ENCODE results near the gene LRMDA.
A peak's percentile ranks its signal among the peaks of the same experiment; 100 is the strongest.

LRMDA gene

DNA sequence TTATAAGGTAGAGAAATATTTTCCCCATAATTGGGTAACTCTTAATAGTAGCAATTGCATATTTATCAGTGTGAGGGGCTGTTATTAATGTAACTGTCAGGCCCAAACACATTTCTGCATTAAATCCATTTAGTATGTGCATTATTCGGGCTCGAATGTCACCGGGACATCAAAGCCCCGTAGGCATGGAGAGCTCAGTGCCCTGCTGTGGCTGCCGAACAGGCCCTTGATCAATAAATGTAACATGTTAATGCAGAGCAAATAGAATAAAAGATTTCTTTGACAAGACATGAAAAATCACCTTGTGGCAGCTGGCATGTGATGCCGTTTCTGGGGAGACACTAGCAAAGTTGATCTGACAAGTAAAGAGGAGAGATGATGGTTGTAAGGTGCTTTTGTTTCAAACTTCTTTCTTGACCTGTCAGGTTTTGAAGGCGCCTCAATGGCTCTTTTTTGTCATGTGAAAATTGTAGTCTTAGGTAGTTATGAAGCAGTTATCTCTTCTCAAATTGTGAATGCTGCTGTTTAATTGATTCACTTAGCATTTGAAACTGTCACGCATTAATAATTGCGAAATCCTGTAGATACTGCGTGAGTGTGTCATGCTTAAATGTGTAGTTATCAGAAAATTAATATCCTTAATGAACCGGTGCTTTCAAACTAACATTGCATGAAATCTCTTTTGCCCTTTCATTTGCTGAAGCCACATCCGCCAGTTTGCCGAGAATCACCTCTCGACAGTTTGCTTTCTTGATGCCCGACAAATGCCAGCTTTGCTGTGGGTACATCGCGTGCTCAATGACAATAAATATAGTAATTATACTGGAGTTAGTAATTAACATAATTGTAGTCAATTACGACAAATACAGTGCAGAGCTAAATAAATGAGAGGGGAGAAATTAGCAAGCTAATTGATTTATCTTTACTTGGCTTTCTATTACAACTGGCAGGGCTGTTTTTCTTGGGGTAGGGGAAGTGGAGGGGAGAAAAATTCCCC lies 19.5 kb downstream of the LRMDA start:
- TF ChIP-seq, protein P1, sequence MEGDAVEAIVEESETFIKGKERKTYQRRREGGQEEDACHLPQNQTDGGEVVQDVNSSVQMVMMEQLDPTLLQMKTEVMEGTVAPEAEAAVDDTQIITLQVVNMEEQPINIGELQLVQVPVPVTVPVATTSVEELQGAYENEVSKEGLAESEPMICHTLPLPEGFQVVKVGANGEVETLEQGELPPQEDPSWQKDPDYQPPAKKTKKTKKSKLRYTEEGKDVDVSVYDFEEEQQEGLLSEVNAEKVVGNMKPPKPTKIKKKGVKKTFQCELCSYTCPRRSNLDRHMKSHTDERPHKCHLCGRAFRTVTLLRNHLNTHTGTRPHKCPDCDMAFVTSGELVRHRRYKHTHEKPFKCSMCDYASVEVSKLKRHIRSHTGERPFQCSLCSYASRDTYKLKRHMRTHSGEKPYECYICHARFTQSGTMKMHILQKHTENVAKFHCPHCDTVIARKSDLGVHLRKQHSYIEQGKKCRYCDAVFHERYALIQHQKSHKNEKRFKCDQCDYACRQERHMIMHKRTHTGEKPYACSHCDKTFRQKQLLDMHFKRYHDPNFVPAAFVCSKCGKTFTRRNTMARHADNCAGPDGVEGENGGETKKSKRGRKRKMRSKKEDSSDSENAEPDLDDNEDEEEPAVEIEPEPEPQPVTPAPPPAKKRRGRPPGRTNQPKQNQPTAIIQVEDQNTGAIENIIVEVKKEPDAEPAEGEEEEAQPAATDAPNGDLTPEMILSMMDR (IDR thresholded peaks at IDR 0.05; ENCODE audit: unreplicated experiment in 3 of 3): no peak
- Mint-ChIP-seq H3K9me3 (peaks cover 15% of the 10 kb centered on the region), H3K4me1 (peaks cover 41% of the 10 kb centered on the region), H3K27me3 (ENCODE audit: low read depth) (peaks cover 49% of the 10 kb centered on the region), H3K4me3 (no peak overlapping the region), H3K36me3 (ENCODE audit: low read depth) (peaks cover 4% of the 10 kb centered on the region), H3K27ac (peak overlapping the region in 1 of 3 experiments; percentile 18)

DNA sequence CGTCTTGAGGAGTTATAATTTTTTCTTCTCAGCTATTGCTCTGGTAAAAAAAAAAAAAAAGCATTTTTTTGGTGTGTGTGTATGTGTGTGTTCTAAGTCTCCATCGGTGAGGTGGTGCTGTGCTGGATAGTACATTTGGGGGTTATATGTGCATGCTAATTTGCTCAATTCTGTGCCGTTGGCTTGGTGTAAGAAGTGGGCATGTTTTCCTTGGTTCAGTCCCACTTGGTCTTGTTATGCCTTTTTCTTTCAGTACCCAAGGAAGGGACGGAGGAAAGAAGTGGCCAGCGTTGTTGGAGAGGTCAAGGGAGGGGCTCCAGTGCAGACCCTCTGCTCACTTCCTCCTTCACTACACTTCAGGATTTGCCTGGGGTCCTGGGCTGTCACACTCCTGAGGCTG lies 20.4 kb downstream of the LRMDA start:
- Mint-ChIP-seq H3K9me3 (peaks cover 6% of the 10 kb centered on the region), H3K4me3 (peak overlapping the region in 1 of 3 experiments; percentile 2), H3K27me3 (ENCODE audit: low read depth) (peaks cover 49% of the 10 kb centered on the region), H3K4me1 (peaks cover 41% of the 10 kb centered on the region), H3K27ac (no peak overlapping the region), H3K36me3 (ENCODE audit: low read depth) (peaks cover 1% of the 10 kb centered on the region)
- TF ChIP-seq, protein P1 (IDR thresholded peaks at IDR 0.05; ENCODE audit: unreplicated experiment in 3 of 3): no peak

DNA sequence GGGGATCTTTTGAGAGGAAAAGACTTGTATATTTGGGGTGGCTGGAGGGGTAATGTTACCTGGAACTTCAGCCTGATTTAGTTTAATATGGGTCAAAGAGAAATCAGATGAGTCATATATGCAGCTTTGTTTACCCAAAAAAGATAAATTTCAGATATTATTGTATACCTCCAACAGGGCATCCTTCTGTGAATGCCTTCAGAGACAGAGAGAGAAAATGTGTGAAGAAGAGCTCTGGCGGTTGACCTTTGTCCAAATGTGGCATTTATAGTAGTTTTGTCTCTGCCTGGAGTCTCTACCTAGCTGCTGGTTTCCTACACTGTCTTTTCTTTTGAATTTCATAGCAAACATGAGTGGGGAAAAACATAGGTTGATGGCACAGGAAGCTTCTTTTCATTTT lies 21.6 kb downstream of the LRMDA start:
- Mint-ChIP-seq H3K27ac (no peak overlapping the region), H3K4me3 (no peak overlapping the region), H3K27me3 (ENCODE audit: low read depth) (peaks cover 52% of the 10 kb centered on the region), H3K4me1 (peaks cover 39% of the 10 kb centered on the region), H3K9me3 (peaks cover 2% of the 10 kb centered on the region), H3K36me3 (ENCODE audit: low read depth) (no peaks in the 10 kb centered on the region)
- TF ChIP-seq, protein P1 (IDR thresholded peaks at IDR 0.05; ENCODE audit: unreplicated experiment in 3 of 3): no peak

DNA sequence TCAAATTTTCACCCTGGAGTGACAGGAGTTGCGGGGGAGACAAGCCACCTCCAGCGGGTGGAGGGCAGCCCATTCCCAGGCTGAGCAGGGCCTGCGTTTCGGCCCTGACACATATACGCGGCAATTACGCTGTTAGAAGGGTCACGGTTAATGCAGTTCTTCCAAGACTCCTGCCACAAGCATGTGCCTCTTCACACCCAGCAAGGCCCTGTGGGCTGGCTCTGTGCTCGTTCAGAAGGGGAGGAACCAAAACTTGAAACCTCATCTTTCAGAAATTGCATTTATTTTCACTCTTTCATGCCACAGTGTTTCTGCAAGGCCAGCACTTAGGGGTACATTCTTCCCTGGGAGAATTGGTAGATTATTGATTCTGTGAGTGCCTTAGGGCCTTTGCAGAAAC lies 24.7 kb downstream of the LRMDA start:
- H3K9me3 Mint-ChIP-seq: no peaks in the 10 kb centered on the region
- TF ChIP-seq, protein P1 (IDR thresholded peaks at IDR 0.05; ENCODE audit: unreplicated experiment in 3 of 3): no peak
- H3K36me3 Mint-ChIP-seq (ENCODE audit: low read depth): no peaks in the 10 kb centered on the region
- H3K4me3 Mint-ChIP-seq: no peak overlapping the region
- H3K27ac Mint-ChIP-seq: no peak overlapping the region
- peaks cover 10% of the 10 kb centered on the region for H3K4me1 Mint-ChIP-seq
- peaks cover 44% of the 10 kb centered on the region for H3K27me3 Mint-ChIP-seq (ENCODE audit: low read depth)

DNA sequence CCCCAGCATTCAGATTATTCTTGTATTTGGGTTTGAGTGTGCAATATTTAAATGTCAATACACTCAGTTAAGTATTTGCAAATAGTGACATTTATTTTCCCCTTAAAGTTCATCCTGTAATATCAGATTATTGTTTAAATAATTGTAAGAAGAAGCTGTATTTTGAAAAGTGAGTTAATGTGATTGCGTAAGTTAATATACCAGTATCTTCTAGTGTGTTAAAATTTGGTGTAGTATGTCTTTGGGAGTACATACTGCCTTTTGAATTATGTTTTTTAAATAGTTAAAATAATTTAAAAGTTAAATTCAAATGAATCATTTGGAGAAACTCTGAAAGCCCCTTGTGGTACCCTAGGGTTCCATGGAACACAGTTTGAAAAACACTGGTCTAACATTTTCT lies 28.6 kb downstream of the LRMDA start:
- TF ChIP-seq, protein P1 (IDR thresholded peaks at IDR 0.05; ENCODE audit: unreplicated experiment in 3 of 3): no peak
- Mint-ChIP-seq H3K27me3 (ENCODE audit: low read depth) (peaks cover 16% of the 10 kb centered on the region), H3K4me3 (no peak overlapping the region), H3K9me3 (no peaks in the 10 kb centered on the region), H3K27ac (no peak overlapping the region), H3K36me3 (ENCODE audit: low read depth) (no peaks in the 10 kb centered on the region), H3K4me1 (peaks cover 22% of the 10 kb centered on the region)
